SU-DHL-6 (cell line): ENCODE data around the gene CD209.

Experiments
- EZH2phosphoT487 ChIP-seq: fragments of 200-600 bp; sonication (generic), shearing (Covaris generic); conservative IDR thresholded peaks from 2 replicates; pipeline ENCODE4 v1.6.1; 2018; ENCODE audit warnings: mild to moderate bottlenecking, antibody characterized with exemption, low read length, moderate library complexity, mixed read lengths
- TF ChIP-seq, protein P1 (sequence below): fragments of 200-600 bp; sonication (generic); IDR thresholded peaks from one replicate; pipeline ENCODE4 v1.5.1; 2017; ENCODE audit warnings: antibody characterized with exemption, mild to moderate bottlenecking, low read length, moderate library complexity; ENCODE audit not compliant: insufficient read depth, poor library complexity, severe bottlenecking

DNA sequence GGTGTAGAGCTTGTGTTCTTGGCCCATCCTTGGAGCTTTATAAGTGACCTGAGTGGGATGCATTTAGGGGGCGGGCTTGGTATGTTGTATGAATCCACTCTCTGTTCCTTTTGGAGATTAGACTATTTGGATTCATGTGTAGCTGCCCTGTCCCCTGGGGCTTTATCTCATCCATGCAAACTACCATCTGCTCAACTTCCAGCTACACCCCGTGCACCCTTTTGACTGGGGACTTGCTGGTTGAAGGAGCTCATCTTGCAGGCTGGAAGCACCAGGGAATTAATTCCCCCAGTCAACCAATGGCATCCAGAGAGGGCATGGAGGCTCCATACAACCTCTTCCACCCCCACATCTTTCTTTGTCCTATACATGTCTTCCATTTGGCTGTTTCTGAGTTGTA is 21.8 kb upstream of the CD209 start:
- TF ChIP-seq, protein P1, sequence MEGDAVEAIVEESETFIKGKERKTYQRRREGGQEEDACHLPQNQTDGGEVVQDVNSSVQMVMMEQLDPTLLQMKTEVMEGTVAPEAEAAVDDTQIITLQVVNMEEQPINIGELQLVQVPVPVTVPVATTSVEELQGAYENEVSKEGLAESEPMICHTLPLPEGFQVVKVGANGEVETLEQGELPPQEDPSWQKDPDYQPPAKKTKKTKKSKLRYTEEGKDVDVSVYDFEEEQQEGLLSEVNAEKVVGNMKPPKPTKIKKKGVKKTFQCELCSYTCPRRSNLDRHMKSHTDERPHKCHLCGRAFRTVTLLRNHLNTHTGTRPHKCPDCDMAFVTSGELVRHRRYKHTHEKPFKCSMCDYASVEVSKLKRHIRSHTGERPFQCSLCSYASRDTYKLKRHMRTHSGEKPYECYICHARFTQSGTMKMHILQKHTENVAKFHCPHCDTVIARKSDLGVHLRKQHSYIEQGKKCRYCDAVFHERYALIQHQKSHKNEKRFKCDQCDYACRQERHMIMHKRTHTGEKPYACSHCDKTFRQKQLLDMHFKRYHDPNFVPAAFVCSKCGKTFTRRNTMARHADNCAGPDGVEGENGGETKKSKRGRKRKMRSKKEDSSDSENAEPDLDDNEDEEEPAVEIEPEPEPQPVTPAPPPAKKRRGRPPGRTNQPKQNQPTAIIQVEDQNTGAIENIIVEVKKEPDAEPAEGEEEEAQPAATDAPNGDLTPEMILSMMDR, result no peak
- TF ChIP-seq EZH2phosphoT487, result no peak
